B cell (primary cell): ENCODE measurements around the gene KCNJ18.
"Not testable (repeated sequence)": the region's sequence is repeated elsewhere in the genome, so short reads cannot be mapped to it uniquely, and the experiment has no call there.

Source experiments
- CTCF ChIP-seq: fragments of 200-600 bp; IDR thresholded peaks from one replicate; pipeline ENCODE4 v1.8.0; 2022; ENCODE audit warnings: antibody characterized with exemption, mild to moderate bottlenecking
- EZH2 ChIP-seq: IDR thresholded peaks from 2 replicates; pipeline ENCODE4 v1.6.1; 2012; ENCODE audit warnings: borderline replicate concordance, low read depth, mild to moderate bottlenecking, moderate library complexity, low read length; ENCODE audit not compliant: insufficient read depth, poor library complexity, severe bottlenecking

GRCh38 chr17:21669616-21670360 is 22.5 kb upstream of the KCNJ18 start:
- not testable (repeated sequence) for TF ChIP-seq CTCF, EZH2
